ENCODE measurements around the gene SH3BP1. TPM values are rescaled to one million over a fixed set of nuclear protein-coding genes. Genes with fewer than 3 reads are reported as not detected.
A peak's percentile ranks its signal among the peaks of the same experiment; 100 is the strongest.

SH3BP1 gene
- total and polyA plus RNA-seq, 2 of the 13 experiments (the other 11 are each of a cell fraction or from before 2014, with no cell fraction given) = 8.4 to 18.5 TPM

DNA sequence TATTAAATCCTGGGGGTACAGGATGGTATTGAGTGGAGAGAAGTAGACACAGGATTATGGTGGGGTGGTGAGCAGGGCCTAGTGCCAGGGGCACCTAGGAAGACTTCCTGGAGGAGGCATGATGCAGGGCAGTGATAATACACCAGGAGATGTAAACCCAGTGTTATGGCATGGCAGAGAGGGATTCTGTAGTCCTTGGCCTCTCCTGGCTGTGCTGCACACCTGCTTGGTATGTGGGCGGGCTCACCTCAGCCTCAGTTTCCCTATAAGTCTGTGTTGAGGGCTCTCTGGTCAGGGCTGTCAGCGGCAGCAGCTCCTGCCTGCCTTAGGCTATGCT is 21.2 kb downstream of the SH3BP1 start (continued):
- TF ChIP-seq PAWR (CRISPR knock-in tag; IDR thresholded peaks at IDR 0.05; ENCODE audit: borderline replicate concordance) (no peak), HIVEP1 (CRISPR knock-in tag; IDR thresholded peaks at IDR 0.05) (no peak), ZNF737 (CRISPR knock-in tag; IDR thresholded peaks at IDR 0.05; ENCODE audit: borderline replicate concordance) (no peak)
- TF ChIP-seq, protein P1, sequence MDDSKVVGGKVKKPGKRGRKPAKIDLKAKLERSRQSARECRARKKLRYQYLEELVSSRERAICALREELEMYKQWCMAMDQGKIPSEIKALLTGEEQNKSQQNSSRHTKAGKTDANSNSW (CRISPR knock-in tag; IDR thresholded peaks at IDR 0.05; ENCODE audit: borderline replicate concordance) = no peak
- TF ChIP-seq, protein P2, sequence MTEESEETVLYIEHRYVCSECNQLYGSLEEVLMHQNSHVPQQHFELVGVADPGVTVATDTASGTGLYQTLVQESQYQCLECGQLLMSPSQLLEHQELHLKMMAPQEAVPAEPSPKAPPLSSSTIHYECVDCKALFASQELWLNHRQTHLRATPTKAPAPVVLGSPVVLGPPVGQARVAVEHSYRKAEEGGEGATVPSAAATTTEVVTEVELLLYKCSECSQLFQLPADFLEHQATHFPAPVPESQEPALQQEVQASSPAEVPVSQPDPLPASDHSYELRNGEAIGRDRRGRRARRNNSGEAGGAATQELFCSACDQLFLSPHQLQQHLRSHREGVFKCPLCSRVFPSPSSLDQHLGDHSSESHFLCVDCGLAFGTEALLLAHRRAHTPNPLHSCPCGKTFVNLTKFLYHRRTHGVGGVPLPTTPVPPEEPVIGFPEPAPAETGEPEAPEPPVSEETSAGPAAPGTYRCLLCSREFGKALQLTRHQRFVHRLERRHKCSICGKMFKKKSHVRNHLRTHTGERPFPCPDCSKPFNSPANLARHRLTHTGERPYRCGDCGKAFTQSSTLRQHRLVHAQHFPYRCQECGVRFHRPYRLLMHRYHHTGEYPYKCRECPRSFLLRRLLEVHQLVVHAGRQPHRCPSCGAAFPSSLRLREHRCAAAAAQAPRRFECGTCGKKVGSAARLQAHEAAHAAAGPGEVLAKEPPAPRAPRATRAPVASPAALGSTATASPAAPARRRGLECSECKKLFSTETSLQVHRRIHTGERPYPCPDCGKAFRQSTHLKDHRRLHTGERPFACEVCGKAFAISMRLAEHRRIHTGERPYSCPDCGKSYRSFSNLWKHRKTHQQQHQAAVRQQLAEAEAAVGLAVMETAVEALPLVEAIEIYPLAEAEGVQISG (CRISPR knock-in tag; IDR thresholded peaks at IDR 0.05) = 0 out of 2 replicates have a peak, but pooled peaks have one; percentile 1

- WGBS (ENCODE audit: low lambda C conversion rate) = 4% methylated on average over 12 of the region's 12 CpGs
- Histone ChIP-seq H3K4me1 (ENCODE audit: insufficient read depth, low read length) (peaks cover 64% of the 10 kb centered on the region), H4K20me1 (ENCODE audit: insufficient read depth, low read length) (peaks cover 59% of the 10 kb centered on the region), H2AFZ (ENCODE audit: low read length) (no peak overlapping the region), H3K27ac (ENCODE audit: extremely low read length, insufficient read depth, low read length) (peak overlapping the region; percentile 93), H3K9me3 (ENCODE audit: low read length) (no peaks in the 10 kb centered on the region), H3K36me3 (replicated peaks in 1 of 2; ENCODE audit: control insufficient read depth in 1 of 2, insufficient read depth in 2 of 2, low read length in 2 of 2) (peaks cover 13 to 22% of the 10 kb centered on the region in 2 experiments), H3K4me2 (ENCODE audit: low read depth, low read length) (peak overlapping the region; percentile 94), H3K79me2 (ENCODE audit: insufficient read depth, low read length) (peaks cover 65% of the 10 kb centered on the region), H3K9ac (ENCODE audit: insufficient read depth, low read depth, low read length) (peak overlapping the region; percentile 92), H3K27me3 (ENCODE audit: control insufficient read depth in 1 of 2, insufficient read depth in 2 of 2, low read length in 2 of 2) (no peaks in the 10 kb centered on the region; a peak in 1 of 5 replicates), H3K4me3 (replicated peaks in 1 of 3; ENCODE audit: insufficient read depth in 1 of 3, low read depth in 2 of 3, low read length in 3 of 3) (peak overlapping the region; percentile 75 to 97 (median 94))
- ATAC-seq (peak; percentile 46), FAIRE-seq (peak; percentile 94), DNase-seq (ENCODE audit: low spot score) (peak; percentile 90)
- in situ Hi-C loops (cut with HindIII; ENCODE audit: extremely low pct_ligation_motif_present, low pct_unique_long_range_greater_than_20kb) (no loop called here), intact Hi-C loops (cut with micrococcal nuclease; ENCODE audit: unreplicated experiment) (loop anchor here (1.0 kb wide), 2 partner anchors 16 to 20 kb away; no protein-coding TSS in a partner anchor)
- no TSS peak for BruUV-seq (replicated peaks)
- ChIA-PET CTCF (ENCODE audit: low intra/inter-chr PET ratio, low total read pairs) (interaction anchor here (1.9 kb wide), 1 partner anchor 21 kb away, joined by 7 read pairs; no protein-coding TSS in a partner anchor), POLR2A (interaction anchor here (0.6 to 11.2 kb wide), 24 partner anchors 10 to 514 kb away, joined by 3 to 242 read pairs (median 4); partner anchors contain the start of genes CDC42EP1, GCAT, GGA1 and LGALS1)
- TF ChIP-seq HDAC1 (CRISPR knock-in tag; IDR thresholded peaks at IDR 0.05) = peak; percentile 80
- 0 out of 2 replicates have a peak, but pooled peaks have one; percentile 19 for TF ChIP-seq MYPOP (CRISPR knock-in tag; IDR thresholded peaks at IDR 0.05)
- TF ChIP-seq SP2 (CRISPR knock-in tag; IDR thresholded peaks at IDR 0.05) = 0 out of 2 replicates have a peak, but pooled peaks have one; percentile 23
- TF ChIP-seq MIER3 (CRISPR knock-in tag; IDR thresholded peaks at IDR 0.05; ENCODE audit: borderline replicate concordance) = 0 out of 2 replicates have a peak, but pooled peaks have one; percentile 51
- TF ChIP-seq ZBTB7A (CRISPR knock-in tag; IDR thresholded peaks at IDR 0.05) = no peak
- peak; percentile 45; the same call in 1 of the 2 replicates for TF ChIP-seq ZNF143 (CRISPR knock-in tag; IDR thresholded peaks at IDR 0.05)
- TF ChIP-seq MIXL1 (CRISPR knock-in tag; IDR thresholded peaks at IDR 0.05) = 0 out of 2 replicates have a peak, but pooled peaks have one; percentile 13
- no peak for TF ChIP-seq FLYWCH1 (CRISPR knock-in tag; IDR thresholded peaks at IDR 0.05)
- peak; percentile 33; the same call in 1 of the 2 replicates for TF ChIP-seq NR2C2 (CRISPR knock-in tag; IDR thresholded peaks at IDR 0.05; ENCODE audit: borderline replicate concordance)
- TF ChIP-seq ZFX (CRISPR knock-in tag; IDR thresholded peaks at IDR 0.05; ENCODE audit: low read depth) = peak; percentile 80
- peak; percentile 45; the same call in 1 of the 2 replicates for TF ChIP-seq DMAP1 (CRISPR knock-in tag; IDR thresholded peaks at IDR 0.05)
- no peak; the same call in 1 of the 2 replicates for TF ChIP-seq ZNF605 (CRISPR knock-in tag; IDR thresholded peaks at IDR 0.05)
Observed at GRCh38 chr22:37661160-37661924, 21.9 kb downstream of the SH3BP1 start.

All from HepG2 (cell line).